Nephron (organoid): ENCODE results near the gene MFSD2A.

Source experiments
- H3K27ac Mint-ChIP-seq, 3 experiments: 2 replicates each; pipeline ENCODE4 v1.8.0; 2020; ENCODE audit warnings: mixed read lengths in 3 of 3, mild to moderate bottlenecking in 2 of 3, moderate library complexity in 1 of 3
- H3K27me3 Mint-ChIP-seq: 2 replicates; pipeline ENCODE4 v1.8.0; 2021; ENCODE audit warnings: low read depth, mild to moderate bottlenecking, moderate library complexity, mixed read lengths
- H3K36me3 Mint-ChIP-seq: 2 replicates; pipeline ENCODE4 v1.8.0; 2020; ENCODE audit warnings: low read depth, mixed read lengths
- H3K4me1 Mint-ChIP-seq: 2 replicates; pipeline ENCODE4 v1.8.0; 2020; ENCODE audit warnings: mixed read lengths
- H3K4me3 Mint-ChIP-seq, 3 experiments: 2 replicates each; pipeline ENCODE4 v1.8.0; 2020; ENCODE audit warnings: mild to moderate bottlenecking in 3 of 3, mixed read lengths in 3 of 3, moderate library complexity in 2 of 3
- H3K9me3 Mint-ChIP-seq: 2 replicates; pipeline ENCODE4 v1.8.0; 2020; ENCODE audit warnings: mixed read lengths
- TF ChIP-seq, protein P1 (sequence below), 3 experiments: fragments of 200-600 bp; sonication (generic); IDR thresholded peaks; one replicate each; pipeline ENCODE4 v1.5.0; 2021; ENCODE audit warnings: antibody characterized with exemption in 3 of 3; ENCODE audit not compliant: unreplicated experiment in 3 of 3

MFSD2A gene

DNA sequence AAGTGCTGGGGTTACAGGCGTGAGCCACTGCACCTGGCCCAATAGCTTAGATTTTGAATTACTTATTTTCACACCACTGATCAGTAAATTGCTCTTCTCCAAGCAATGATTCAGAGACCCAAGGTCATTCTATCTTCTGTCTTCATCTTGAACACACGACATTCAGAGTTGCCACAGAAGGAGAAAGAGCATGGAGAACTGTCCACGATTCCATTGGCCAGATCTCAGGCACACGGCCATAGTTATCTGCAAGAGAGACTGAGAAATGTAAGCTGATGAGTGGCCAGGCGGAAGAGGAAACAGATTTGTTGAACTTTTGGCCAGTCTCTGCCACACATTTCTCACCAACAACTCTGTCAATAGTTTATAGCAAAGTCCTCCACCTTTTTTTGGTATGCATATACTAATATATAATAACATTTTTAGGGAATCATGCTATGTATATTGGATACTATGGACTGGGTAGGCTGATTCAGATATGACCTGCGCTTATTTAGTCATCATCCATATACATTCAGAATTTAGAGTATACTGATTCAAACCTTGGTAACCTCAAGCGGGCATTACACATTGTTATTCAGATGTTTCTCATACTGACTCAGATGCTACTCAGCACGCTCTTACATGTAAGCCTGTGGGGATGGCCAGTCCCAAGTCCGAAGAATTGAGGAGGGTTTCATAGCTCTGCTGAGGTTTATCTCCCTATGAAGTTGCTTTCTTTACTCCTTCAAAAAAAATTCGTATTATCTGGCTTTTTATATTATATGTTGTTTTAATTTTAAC lies 60.1 kb downstream of the MFSD2A start:
- peaks cover 11% of the 10 kb centered on the region for H3K27me3 Mint-ChIP-seq
- H3K4me1 Mint-ChIP-seq, result no peaks in the 10 kb centered on the region
- no peak overlapping the region for H3K4me3 Mint-ChIP-seq
- H3K9me3 Mint-ChIP-seq, result peaks cover 2% of the 10 kb centered on the region
- H3K27ac Mint-ChIP-seq, result no peak overlapping the region
- TF ChIP-seq, protein P1, sequence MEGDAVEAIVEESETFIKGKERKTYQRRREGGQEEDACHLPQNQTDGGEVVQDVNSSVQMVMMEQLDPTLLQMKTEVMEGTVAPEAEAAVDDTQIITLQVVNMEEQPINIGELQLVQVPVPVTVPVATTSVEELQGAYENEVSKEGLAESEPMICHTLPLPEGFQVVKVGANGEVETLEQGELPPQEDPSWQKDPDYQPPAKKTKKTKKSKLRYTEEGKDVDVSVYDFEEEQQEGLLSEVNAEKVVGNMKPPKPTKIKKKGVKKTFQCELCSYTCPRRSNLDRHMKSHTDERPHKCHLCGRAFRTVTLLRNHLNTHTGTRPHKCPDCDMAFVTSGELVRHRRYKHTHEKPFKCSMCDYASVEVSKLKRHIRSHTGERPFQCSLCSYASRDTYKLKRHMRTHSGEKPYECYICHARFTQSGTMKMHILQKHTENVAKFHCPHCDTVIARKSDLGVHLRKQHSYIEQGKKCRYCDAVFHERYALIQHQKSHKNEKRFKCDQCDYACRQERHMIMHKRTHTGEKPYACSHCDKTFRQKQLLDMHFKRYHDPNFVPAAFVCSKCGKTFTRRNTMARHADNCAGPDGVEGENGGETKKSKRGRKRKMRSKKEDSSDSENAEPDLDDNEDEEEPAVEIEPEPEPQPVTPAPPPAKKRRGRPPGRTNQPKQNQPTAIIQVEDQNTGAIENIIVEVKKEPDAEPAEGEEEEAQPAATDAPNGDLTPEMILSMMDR (IDR thresholded peaks at IDR 0.05; ENCODE audit: unreplicated experiment in 3 of 3), result no peak
- no peaks in the 10 kb centered on the region for H3K36me3 Mint-ChIP-seq

DNA sequence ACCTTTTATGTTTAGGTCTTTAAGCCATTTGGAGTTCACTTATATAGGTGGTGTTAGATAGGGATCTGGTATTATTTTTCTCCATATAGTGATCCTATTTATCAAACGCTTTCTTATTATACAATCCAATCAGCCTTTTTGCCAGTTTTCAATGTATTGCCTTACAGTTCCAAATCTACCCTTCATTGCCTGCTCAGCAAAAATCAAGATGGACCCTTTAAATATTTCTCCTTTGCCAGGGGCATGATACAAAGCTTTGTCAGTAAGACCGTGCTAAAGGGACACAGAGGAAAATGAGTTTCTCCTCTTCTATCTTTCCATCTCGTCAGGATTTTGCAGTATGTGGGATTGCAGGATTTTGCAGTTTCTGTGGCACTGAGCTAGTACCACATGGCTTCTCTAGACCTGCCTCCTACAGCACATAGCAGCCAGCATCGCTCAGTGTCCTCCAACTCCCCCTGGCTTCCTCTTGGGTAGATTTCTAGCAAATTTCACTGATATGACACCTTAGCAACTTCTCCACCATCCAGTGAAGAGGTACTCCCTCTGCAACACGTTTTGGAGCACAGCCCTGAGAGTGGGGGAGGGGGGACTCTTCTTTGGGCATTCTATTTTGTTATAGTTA lies 63.1 kb downstream of the MFSD2A start:
- H3K27me3 Mint-ChIP-seq, result peaks cover 5% of the 10 kb centered on the region
- H3K27ac Mint-ChIP-seq, result no peak overlapping the region
- H3K9me3 Mint-ChIP-seq, result peaks cover 2% of the 10 kb centered on the region
- TF ChIP-seq, protein P1 (IDR thresholded peaks at IDR 0.05; ENCODE audit: unreplicated experiment in 3 of 3), result no peak
- no peaks in the 10 kb centered on the region for H3K36me3 Mint-ChIP-seq
- no peaks in the 10 kb centered on the region for H3K4me1 Mint-ChIP-seq
- no peak overlapping the region for H3K4me3 Mint-ChIP-seq
